A172 (cell line): ENCODE data around the gene RPRD1B. TPM values are rescaled to one million over a fixed set of nuclear protein-coding genes. Genes with fewer than 3 reads are reported as not detected.
"Not testable (repeated sequence)": the region's sequence is repeated elsewhere in the genome, so short reads cannot be mapped to it uniquely, and the experiment has no call there.

Experiments used
- DNase-seq: peaks from one replicate; pipeline ENCODE4 v3.0.0-alpha.2; 2015; ENCODE audit warnings: low spot score
- total RNA-seq: library from RNA; depleted of rRNA; stranded (reverse); fragments of >200 nt; shearing (Covaris generic); gene quantifications from 2 replicates; pipeline ENCODE4 v1.2.3, GENCODE V29; 2014

Gene RPRD1B
- total RNA-seq, 1 experiment from 2014 or later = 17.9 TPM

- DNase-seq = peak; percentile 55
Measured at GRCh38 chr20:38001173-38001875, 32.2 kb upstream of the RPRD1B start.

GRCh38 chr20:38001981-38002380 lies 31.6 kb upstream of the RPRD1B start:
- DNase-seq = no peak

- DNase-seq = no peak
Measured at GRCh38 chr20:38002422-38002821, 31.1 kb upstream of the RPRD1B start.

GRCh38 chr20:38004416-38004815 lies 29.1 kb upstream of the RPRD1B start:
- DNase-seq = no peak

GRCh38 chr20:38005903-38006302 lies 27.6 kb upstream of the RPRD1B start:
- no peak for DNase-seq

- no peak for DNase-seq
Measured at GRCh38 chr20:38007526-38007925, 26.0 kb upstream of the RPRD1B start.

- no peak for DNase-seq
Measured at GRCh38 chr20:38008233-38008944, 25.2 kb upstream of the RPRD1B start.

- not testable (repeated sequence) for DNase-seq
Measured at GRCh38 chr20:38009416-38009815, 24.1 kb upstream of the RPRD1B start.

GRCh38 chr20:38011696-38012095 lies 21.9 kb upstream of the RPRD1B start:
- no peak for DNase-seq

- DNase-seq = no peak
Measured at GRCh38 chr20:38012332-38012731, 21.2 kb upstream of the RPRD1B start.

- DNase-seq = no peak
Measured at GRCh38 chr20:38013887-38014286, 19.7 kb upstream of the RPRD1B start.

- no peak for DNase-seq
Measured at GRCh38 chr20:38017959-38018358, 15.6 kb upstream of the RPRD1B start.

GRCh38 chr20:38018385-38018784 lies 15.2 kb upstream of the RPRD1B start:
- DNase-seq = no peak

- DNase-seq = no peak
Measured at GRCh38 chr20:38021087-38021772, 12.3 kb upstream of the RPRD1B start.

GRCh38 chr20:38023181-38024001 lies 10.2 kb upstream of the RPRD1B start:
- DNase-seq = no peak

GRCh38 chr20:38024496-38024895 lies 9.1 kb upstream of the RPRD1B start:
- DNase-seq = no peak

- no peak for DNase-seq
Measured at GRCh38 chr20:38029453-38029852, 4.1 kb upstream of the RPRD1B start.

- no peak for DNase-seq
Measured at GRCh38 chr20:38031957-38032356, 1.6 kb upstream of the RPRD1B start.

GRCh38 chr20:38032585-38033329 lies 789 bp upstream of the RPRD1B start:
- no peak for DNase-seq

GRCh38 chr20:38034108-38034649 lies 633 bp downstream of the RPRD1B start:
- DNase-seq = no peak

GRCh38 chr20:38034961-38035360 lies 1.4 kb downstream of the RPRD1B start:
- no peak for DNase-seq
